GM18907 (cell line): ENCODE measurements around the gene CEPT1.
A peak's percentile ranks its signal among the peaks of the same experiment; 100 is the strongest.
"Not testable (repeated sequence)": the region's sequence is repeated elsewhere in the genome, so short reads cannot be mapped to it uniquely, and the experiment has no call there.

ENCODE experiments used
- ATAC-seq: cut with Tn5 transposase; IDR thresholded peaks from one replicate; pipeline ENCODE4 v1.9.1; 2021; ENCODE audit warnings: mild to moderate bottlenecking, moderate library complexity; ENCODE audit not compliant: unreplicated experiment

Gene CEPT1

GRCh38 chr1:111139956-111140679 is at the start of gene CEPT1, which contains the start of gene DRAM2:
Gene CEPT1 (plus strand): TSS chr1:111140223. CDS start chr1:111147715, 7,492 bp downstream.
Gene DRAM2 (minus strand): TSS chr1:111140093. CDS start chr1:111131554, 8,539 bp downstream.
- peak; percentile 74 for ATAC-seq

GRCh38 chr1:111095421-111095820 is 44.6 kb upstream of the CEPT1 start:
- ATAC-seq: not testable (repeated sequence)

- ATAC-seq: no peak
Observed at GRCh38 chr1:111097356-111098099, 42.5 kb upstream of the CEPT1 start.

GRCh38 chr1:111099289-111099688 is 40.7 kb upstream of the CEPT1 start:
- ATAC-seq: no peak

GRCh38 chr1:111101854-111102642 is 38.0 kb upstream of the CEPT1 start:
- ATAC-seq: no peak

- ATAC-seq: no peak
Observed at GRCh38 chr1:111104981-111105380, 35.0 kb upstream of the CEPT1 start.

GRCh38 chr1:111110197-111110899 is 29.7 kb upstream of the CEPT1 start:
- ATAC-seq: no peak

- no peak for ATAC-seq
Observed at GRCh38 chr1:111116496-111116895, 23.5 kb upstream of the CEPT1 start.

- ATAC-seq: no peak
Observed at GRCh38 chr1:111126354-111126753, 13.7 kb upstream of the CEPT1 start.

- peak; percentile 81 for ATAC-seq
Observed at GRCh38 chr1:111127923-111128643, 11.9 kb upstream of the CEPT1 start.

GRCh38 chr1:111129376-111129775 is 10.6 kb upstream of the CEPT1 start:
- no peak for ATAC-seq

GRCh38 chr1:111131693-111132092 is 8.3 kb upstream of the CEPT1 start:
- no peak for ATAC-seq

GRCh38 chr1:111133866-111134265 is 6.2 kb upstream of the CEPT1 start:
- no peak for ATAC-seq

- peak; percentile 41 for ATAC-seq
Observed at GRCh38 chr1:111139324-111139955, 583 bp upstream of the CEPT1 start.

- no peak for ATAC-seq
Observed at GRCh38 chr1:111140680-111140967, 601 bp downstream of the CEPT1 start.

GRCh38 chr1:111141245-111142220 is 1.5 kb downstream of the CEPT1 start:
- no peak for ATAC-seq

GRCh38 chr1:111142356-111142975 is 2.4 kb downstream of the CEPT1 start:
- ATAC-seq: no peak

GRCh38 chr1:111145542-111145941 is 5.5 kb downstream of the CEPT1 start:
- ATAC-seq: no peak
